ENCODE measurements around the gene SLC7A6.

SLC7A6 gene

GRCh38 chr16:68282064-68282452, 17.7 kb downstream of the SLC7A6 start:
- no peak overlapping the region for H3K4me3 ChIP-seq (ENCODE audit: low read length)
- no peak for DNase-seq (ENCODE audit: low read depth)
- TF ChIP-seq CTCF (IDR thresholded peaks at IDR 0.05; ENCODE audit: insufficient read depth, low read depth, low read length, missing control alignments): no peak

- H3K4me3 ChIP-seq (ENCODE audit: low read length): no peak overlapping the region
- TF ChIP-seq CTCF (IDR thresholded peaks at IDR 0.05; ENCODE audit: insufficient read depth, low read depth, low read length, missing control alignments): no peak
- DNase-seq (ENCODE audit: low read depth): no peak
These were observed 19.0 kb downstream of the SLC7A6 start for GRCh38 chr16:68283346-68283745.

GRCh38 chr16:68283801-68284598, 19.7 kb downstream of the SLC7A6 start:
- no peak for DNase-seq (ENCODE audit: low read depth)

GRCh38 chr16:68284847-68285246, 20.5 kb downstream of the SLC7A6 start:
- no peak for DNase-seq (ENCODE audit: low read depth)
- TF ChIP-seq CTCF (IDR thresholded peaks at IDR 0.05; ENCODE audit: insufficient read depth, low read depth, low read length, missing control alignments): no peak
- no peak overlapping the region for H3K4me3 ChIP-seq (ENCODE audit: low read length)

More at GRCh38 chr16:68283801-68284598, 19.7 kb downstream of the SLC7A6 start:
- no peak for TF ChIP-seq CTCF (IDR thresholded peaks at IDR 0.05; ENCODE audit: insufficient read depth, low read depth, low read length, missing control alignments)
- no peak overlapping the region for H3K4me3 ChIP-seq (ENCODE audit: low read length)

- no peak for DNase-seq (ENCODE audit: low read depth)
- no peak overlapping the region for H3K4me3 ChIP-seq (ENCODE audit: low read length)
- TF ChIP-seq CTCF (IDR thresholded peaks at IDR 0.05; ENCODE audit: insufficient read depth, low read depth, low read length, missing control alignments): no peak
These were observed 21.4 kb downstream of the SLC7A6 start for GRCh38 chr16:68285683-68286082.

- DNase-seq (ENCODE audit: low read depth): no peak
- no peak overlapping the region for H3K4me3 ChIP-seq (ENCODE audit: low read length)
- no peak for TF ChIP-seq CTCF (IDR thresholded peaks at IDR 0.05; ENCODE audit: insufficient read depth, low read depth, low read length, missing control alignments)
These were observed 22.1 kb downstream of the SLC7A6 start for GRCh38 chr16:68286153-68287074.

Measured in epithelial cell of esophagus (primary cell).